HG02763 (cell line): ENCODE results near the gene GXYLT1.
"Not testable (repeated sequence)": the region's sequence is repeated elsewhere in the genome, so short reads cannot be mapped to it uniquely, and the experiment has no call there.

Experiments used
- ATAC-seq: cut with Tn5 transposase; IDR thresholded peaks from one replicate; pipeline ENCODE4 v1.9.1; 2021; ENCODE audit warnings: mild to moderate bottlenecking, moderate library complexity; ENCODE audit not compliant: unreplicated experiment

Gene GXYLT1

DNA sequence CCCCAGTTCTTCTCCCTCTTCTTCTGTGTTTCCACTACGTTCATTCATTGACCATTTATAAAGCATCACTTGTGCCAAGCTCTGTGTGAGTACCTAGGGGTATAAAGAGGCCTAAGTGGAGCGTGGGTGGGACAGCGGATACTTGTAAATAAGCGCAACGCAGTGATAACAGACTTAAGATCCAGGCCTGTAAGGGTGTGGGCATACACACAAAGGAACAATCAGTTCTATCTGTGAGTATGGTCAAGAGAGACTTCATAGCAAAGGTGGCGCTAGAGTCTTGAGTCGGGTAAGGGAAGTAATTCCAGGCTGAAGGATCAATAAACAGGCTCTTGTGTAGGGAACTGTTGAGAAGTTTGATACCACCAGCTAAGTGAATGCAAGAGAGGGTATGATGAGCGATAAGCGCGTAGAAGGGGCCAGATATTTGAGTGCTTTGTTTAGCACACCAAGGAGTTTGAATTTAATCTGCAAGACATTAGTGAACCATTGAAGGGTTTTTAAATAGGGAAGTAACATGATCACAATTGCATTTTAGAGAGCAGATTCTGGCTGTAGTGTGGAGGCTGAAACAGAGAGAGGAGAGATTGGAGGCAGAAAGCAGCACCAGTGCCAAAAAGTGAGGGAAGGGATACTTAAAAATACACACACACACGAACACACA lies 1.0 kb upstream of the GXYLT1 start:
- no peak for ATAC-seq

GRCh38 chr12:42145197-42145549 lies 499 bp upstream of the GXYLT1 start:
- no peak for ATAC-seq

- peak; percentile 17 for ATAC-seq
Measured at GRCh38 chr12:42144158-42144407, 591 bp downstream of the GXYLT1 start.

- no peak for ATAC-seq
Measured at GRCh38 chr12:42143452-42144157, 1.1 kb downstream of the GXYLT1 start.

GRCh38 chr12:42141981-42142606 lies 2.6 kb downstream of the GXYLT1 start:
- ATAC-seq = no peak

GRCh38 chr12:42140901-42141300 lies 3.8 kb downstream of the GXYLT1 start:
- ATAC-seq = no peak

GRCh38 chr12:42135259-42135814 lies 9.3 kb downstream of the GXYLT1 start:
- ATAC-seq = no peak

DNA sequence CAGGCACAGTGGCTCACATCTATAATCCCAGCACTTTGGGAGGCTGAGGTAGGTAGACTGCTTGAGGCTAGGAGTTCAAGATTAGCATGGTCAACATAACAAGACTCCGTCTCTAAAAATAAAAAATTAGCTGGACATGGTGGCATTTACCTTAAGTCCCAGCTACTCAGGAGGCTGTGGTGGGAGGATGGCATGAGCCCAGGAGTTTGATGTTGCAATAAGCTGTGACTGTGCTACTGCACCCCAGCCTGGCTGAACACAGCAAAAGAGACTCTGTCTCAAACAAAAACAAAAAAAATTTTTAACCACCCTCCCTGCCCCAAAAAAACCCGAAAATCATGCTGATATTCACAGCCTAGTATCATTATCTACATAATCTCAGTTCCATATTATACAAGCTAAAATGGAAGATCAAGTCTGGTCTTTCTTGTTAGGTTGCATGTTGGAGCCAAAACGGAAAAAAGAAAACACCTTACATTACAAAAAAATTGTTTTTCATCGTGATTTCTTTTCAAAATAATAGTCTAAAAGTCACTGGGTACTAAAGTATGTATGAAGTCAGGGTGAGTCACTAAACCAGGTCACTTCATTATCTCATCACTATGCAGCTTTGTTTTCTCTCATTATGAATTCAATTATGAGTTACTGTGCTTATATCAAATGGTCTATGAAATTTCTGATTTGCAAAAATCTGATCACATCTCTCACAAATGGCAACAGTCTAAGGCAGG lies 13.8 kb downstream of the GXYLT1 start:
- no peak for ATAC-seq

GRCh38 chr12:42129595-42130204 lies 15.0 kb downstream of the GXYLT1 start:
- no peak for ATAC-seq

DNA sequence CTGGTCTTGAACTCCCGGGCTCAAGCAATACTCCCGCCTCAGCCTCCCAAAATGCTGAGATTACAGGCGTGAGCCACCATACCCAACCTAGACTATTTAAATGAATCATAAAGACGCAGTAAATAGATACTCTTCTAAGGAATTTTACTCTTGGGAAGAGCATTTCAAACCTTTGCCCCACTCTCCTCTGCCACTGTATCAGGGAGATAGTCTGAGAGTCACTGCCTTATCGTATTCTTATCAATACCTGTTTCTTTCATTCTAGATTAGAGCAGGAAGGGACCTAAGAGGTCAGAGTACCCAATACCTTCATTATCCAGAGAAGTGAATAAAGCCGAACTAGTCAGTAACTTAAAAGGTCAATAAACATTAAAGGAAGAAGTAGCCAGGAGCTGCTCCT lies 15.8 kb downstream of the GXYLT1 start:
- ATAC-seq = no peak

DNA sequence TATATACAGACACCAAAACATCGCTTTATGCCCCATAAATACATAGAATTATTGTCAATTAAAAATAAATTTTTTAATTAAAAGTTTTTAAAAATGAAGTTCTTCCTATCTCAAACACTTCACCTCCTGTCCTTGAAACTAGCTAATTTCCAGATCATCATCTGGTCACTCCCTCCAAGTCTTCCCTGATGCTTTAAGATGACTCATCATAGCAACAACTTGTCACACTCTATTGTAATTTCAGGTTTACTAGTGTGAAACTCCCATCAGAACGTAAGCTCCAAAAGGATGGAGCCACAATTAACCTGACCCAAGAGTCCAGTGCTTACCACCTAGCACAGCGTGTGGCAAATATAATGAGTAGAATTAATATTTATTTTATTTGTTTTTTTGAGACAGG lies 16.3 kb downstream of the GXYLT1 start:
- no peak for ATAC-seq

- ATAC-seq = no peak
Measured at GRCh38 chr12:42126963-42127362, 17.7 kb downstream of the GXYLT1 start.

GRCh38 chr12:42125388-42125767 lies 19.3 kb downstream of the GXYLT1 start:
- ATAC-seq = no peak

DNA sequence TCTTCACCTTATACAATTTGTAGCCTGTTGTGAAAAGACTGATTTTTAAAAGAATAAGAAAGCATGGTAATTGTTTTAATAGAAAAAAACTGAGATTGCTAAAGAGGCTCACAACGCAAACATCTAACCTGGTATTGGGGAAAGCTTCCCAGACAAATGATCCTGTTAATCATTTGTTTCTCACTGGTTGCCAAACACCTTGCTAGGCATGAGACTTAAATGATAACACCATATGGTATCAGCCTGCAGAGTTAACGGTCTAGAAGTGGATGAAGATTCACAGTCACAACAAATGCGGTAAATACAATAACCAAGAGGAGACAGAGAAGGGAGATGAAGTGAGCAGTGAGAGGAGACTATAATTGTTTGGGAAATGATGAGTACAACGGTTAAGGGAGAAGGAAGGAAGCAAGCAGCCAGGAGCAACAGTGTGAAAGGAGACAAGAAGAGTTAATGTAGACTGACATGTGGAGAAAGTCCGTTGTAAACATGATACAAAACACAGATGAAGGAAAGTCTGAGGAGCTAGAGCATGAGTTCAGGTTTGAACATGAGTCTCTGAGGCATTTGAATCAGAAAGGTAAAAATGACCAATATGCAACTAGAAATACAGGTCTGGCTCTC lies 19.8 kb downstream of the GXYLT1 start:
- ATAC-seq = no peak

- no peak for ATAC-seq
Measured at GRCh38 chr12:42119085-42119633, 25.5 kb downstream of the GXYLT1 start.

DNA sequence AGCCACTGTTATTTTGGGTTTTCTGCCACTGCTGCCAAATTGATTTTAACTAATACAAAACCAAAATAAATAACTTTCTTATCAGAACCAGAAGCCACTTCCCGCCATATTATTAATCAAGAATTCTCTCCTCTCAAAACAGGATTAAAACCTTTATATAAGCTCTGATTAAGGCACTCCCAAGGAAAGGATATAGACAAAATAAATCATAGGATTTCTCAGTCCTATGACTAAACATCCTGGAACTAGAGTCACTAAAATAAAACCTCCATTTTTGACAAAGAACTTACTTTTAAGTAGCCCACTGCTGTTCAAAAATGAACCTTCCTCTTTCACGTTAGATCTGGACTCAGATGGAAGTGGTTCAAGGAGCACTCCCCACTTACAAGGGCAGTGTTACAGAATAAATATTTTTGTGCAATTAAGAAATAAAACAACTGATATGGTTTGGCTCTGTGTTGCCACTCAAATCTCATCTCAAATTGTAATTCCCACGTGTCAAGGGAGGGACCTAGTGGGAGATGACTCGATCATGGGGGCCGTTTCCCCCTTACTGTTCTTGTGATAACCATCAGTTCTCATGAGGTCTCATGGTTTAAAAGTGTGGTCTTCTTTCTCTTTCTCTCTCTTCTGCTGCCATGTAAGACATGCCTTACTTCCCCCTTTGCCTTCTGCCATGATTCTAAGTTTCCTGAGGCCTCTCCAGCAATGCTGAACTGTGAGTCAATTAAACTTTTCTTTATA lies 26.4 kb downstream of the GXYLT1 start:
- no peak for ATAC-seq

- ATAC-seq = no peak
Measured at GRCh38 chr12:42109031-42109430, 35.6 kb downstream of the GXYLT1 start.

DNA sequence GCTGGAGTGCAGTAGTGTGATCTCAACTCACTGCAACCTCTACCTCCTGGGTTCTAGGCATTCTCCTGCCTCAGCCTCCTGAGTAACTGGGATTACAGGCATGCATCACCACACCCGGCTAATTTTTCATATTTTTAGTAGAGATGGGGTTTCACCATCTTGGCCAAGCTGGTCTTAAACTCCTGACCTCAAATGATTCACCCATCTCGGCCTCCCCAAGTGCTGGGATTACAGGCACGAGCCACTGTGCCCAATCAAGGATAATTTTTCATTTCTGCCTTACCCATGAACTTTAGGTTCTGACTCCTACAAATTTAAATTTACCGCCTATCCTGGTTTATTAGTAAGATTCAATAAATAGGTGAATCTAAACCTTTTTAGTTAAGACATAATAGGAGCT lies 37.9 kb downstream of the GXYLT1 start:
- not testable (repeated sequence) for ATAC-seq

GRCh38 chr12:42104784-42105183 lies 39.9 kb downstream of the GXYLT1 start:
- no peak for ATAC-seq

- no peak for ATAC-seq
Measured at GRCh38 chr12:42104087-42104486, 40.6 kb downstream of the GXYLT1 start.
